ENCODE data around the gene BTF3.

- TF ChIP-seq POLR2A (IDR thresholded peaks at IDR 0.05; ENCODE audit: control extremely low read depth in 1 of 2, low read depth in 2 of 2, low read length in 2 of 2) (no peak), CEBPB (IDR thresholded peaks at IDR 0.05; ENCODE audit: low read depth, low read length) (no peak), CTCF (IDR thresholded peaks at IDR 0.05; ENCODE audit: control extremely low read depth in 1 of 3, insufficient read depth in 1 of 3, low read depth in 1 of 3, low read length in 3 of 3) (no peak), ATF3 (IDR thresholded peaks at IDR 0.05; ENCODE audit: insufficient read depth, low read depth, low read length) (no peak), POLR2AphosphoS5 (IDR thresholded peaks at IDR 0.05; ENCODE audit: low read depth, low read length) (no peak), JUND (IDR thresholded peaks at IDR 0.05; ENCODE audit: low read length) (no peak), KDM5A (IDR thresholded peaks at IDR 0.05; ENCODE audit: low read length) (no peak), RAD21 (IDR thresholded peaks at IDR 0.05 in 1 of 2, conservative IDR thresholded peaks at IDR 0.05 in 1 of 2; ENCODE audit: low read depth in 2 of 2, low read length in 2 of 2) (no peak), USF2 (IDR thresholded peaks at IDR 0.05; ENCODE audit: low read length) (no peak), SP4 (IDR thresholded peaks at IDR 0.05; ENCODE audit: low read length) (no peak)
Observed at GRCh38 chr5:73464016-73464745, 34.1 kb upstream of the BTF3 start.
